Activated gamma-delta T cell treated with anti-CD3 and anti-CD28 coated beads, Interleukin-2, amount 50 U/mL, for 16 hours (primary cell): Measurements from ENCODE around the gene ARHGAP15.

ENCODE experiments used
- DNase-seq: peaks from one replicate; pipeline ENCODE4 v3.0.0-alpha.2; 2020; ENCODE audit warnings: low read depth

ARHGAP15 gene

DNA sequence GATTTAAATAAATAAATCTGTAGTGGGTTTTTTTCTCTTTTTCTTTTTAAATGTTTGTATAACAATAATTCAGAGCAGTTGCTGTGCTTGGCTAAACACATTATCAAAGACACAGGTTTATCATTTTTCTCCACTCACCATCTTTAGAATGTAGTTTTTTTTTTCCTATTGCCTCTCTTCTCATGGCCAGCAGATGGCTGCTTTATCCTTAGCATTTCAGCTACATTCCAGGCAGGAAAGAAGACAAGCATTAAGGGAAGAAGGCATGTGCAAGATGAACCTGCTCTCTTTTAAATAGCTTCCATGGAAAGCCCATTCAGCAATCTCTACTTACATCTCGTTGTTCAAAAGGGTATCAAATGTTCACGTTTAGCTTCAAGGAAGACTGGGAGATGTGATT, 42.6 kb downstream of the ARHGAP15 start:
- DNase-seq = no peak

DNA sequence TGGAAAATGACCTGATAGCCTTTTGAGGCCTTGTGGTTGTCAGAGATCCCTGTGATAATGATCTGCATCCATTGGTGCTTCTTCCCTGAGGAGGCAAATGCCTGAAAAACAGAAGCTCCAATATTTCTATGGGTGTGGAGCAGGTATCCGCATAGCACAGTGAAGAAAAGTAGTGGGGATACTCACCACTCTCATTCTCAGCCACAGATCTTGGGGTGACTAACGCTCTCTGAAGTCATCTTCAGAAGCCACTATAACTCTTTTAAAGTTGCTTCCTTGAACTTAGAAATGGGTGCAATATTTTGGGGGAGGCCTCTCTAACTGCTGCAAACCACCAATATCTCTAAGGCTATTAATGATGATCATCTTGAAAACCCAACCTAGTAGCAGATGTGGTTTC, 46.2 kb downstream of the ARHGAP15 start:
- no peak for DNase-seq

DNA sequence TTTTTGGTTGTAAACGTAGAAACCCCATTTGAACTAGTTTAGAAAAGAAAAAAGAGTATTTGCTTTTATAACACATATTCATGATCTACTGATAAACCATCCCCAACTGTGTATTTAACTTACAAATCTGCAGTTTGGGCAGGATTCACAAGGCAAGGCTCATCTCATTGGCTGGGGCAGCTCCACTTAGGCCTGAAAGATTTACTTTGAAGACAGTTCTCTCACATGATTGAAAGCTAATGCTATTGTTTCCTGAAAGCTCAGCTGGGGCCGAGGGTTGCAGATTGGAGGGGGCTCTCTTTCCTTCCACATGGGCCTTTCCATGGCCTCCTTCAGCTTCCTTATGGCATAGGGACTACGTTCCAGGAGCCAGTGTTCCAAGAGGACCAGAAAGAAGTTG, 47.4 kb downstream of the ARHGAP15 start:
- no peak for DNase-seq

DNA sequence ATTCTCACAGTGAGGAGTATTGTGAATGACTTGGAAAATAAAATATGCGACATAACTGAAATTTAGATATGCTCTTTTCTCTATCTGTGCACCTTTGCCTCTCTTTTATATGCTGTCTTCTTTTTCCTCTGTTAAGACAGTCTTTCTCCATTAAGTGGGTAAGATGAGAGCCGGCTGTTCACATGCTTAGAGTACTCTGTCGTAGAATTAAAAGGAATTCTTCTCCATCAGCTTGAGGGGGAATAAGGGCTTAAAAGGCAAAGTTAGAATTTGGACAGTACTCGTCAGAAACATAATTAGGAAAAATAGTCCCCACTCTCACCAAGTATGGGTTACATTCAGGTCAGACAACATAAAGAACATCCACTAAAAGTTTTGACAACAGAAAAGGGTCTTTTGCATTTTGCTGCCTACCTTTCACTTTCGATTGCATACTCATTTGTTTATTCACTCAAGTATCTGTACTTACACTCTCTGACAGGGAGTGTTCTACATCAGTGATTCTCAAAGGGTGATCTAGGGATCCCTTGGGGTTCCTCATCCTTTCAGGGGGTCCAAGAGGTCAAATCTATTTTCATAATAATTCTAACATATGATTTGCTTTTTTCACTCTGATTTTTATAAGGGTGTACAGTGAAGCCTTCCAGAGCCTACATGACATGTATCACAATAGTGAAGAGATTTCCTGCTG, 48.0 kb downstream of the ARHGAP15 start:
- no peak for DNase-seq

DNA sequence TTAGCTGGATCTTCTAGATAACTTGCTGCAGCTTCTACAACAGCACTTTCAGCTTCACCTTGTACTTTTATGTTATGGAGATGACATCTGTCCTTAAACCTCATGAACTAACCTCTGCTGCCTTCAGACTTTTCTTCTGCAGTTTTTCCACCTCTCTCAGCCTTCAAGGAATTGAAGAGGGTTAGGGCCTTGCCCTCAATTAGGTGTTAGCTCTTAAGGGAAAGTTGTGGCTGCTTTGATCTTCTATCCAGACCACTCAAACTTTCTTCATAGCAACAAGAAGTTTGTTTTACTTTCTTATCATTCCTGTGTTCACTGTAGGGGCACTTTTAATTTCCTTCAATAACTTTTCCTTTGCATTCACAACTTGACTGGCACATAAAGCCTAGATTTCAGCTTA, 52.3 kb downstream of the ARHGAP15 start:
- DNase-seq = no peak

DNA sequence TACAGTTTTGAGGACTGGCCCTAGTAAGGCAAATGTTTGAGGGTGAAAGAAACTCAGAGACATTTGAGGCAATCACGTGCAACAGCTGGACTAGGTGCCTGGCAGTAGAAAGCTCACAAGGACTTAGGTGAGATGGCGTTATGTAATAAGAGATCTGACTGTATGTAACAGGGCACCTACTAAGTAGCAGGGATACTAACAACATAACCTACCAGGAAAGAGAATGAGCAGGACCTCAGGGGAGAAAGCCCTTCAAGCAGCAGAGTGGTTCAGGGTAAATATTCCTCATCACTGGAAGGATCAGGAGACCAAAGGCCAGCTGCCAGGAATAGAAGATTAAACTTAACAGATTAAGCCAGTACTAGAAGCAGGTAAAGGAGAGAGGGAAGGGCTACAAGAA, 53.4 kb downstream of the ARHGAP15 start:
- no peak for DNase-seq

DNA sequence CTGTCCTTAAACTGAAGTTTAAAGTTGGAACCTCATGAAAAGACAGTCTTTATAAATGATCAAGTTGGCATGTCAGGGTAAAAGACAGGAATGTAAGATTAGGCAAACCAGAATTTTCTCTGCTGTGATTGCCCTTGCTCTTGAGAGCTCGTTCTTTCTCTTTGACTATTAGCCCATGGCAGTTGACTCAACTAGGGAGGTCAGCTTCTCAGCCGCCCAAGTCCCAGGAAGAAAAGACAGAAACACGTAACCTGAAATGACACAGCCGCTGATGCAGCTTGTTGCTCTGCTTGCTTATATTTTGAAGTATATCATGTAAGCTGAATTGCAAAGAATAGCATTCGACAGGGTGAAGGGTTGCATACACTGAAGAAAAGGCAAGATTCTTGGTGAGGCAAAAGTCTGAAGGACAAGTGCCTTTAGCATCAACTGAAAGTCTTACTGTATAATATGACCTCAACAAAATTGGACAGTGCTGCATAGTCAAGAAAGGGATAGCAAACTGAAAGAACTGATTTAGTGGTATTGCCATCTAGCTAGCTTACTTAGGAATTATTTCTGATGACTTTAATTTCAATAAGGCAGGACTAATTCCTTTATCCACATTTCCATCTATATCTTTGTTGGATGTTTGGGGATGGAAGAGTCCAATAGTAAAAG, 54.7 kb downstream of the ARHGAP15 start:
- DNase-seq = no peak

DNA sequence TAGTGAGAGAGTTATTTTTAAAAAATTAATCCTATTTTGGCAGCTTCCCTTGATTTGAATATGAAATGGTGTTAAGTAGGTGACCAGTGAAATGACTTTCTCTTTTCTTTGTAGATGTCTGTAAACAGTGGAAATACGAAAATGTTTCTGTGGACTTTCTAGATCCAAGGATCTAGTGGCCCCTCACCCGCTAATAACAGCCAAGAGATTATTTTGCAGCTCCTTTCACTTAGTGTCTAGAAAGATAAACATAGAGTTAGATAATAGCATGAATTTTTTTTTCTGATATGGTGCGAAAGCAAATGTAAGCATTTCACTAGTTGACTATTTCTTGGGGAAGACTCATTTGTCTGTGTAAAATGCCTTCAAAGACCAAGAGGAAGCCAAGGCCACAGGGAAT, 57.7 kb downstream of the ARHGAP15 start:
- no peak for DNase-seq

DNA sequence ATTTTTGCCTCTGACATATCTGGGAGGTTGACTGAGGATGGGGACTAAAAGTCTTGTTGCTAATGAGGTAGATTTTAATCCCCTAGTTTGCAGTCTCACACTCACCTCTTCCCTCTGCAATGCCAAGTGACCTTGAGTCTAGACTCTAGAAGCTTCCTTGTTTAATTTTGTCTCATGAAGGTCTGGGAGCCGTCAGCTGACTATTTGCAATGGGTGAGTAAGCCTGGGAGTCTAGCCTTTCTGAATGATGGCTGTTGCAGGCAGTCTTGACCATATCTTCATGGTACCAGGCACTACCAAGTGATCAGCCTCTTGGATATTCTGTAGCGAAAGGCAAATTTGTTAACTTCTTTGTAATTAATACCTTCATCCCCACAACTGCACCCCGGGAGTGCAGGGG, 61.2 kb downstream of the ARHGAP15 start:
- DNase-seq = no peak

DNA sequence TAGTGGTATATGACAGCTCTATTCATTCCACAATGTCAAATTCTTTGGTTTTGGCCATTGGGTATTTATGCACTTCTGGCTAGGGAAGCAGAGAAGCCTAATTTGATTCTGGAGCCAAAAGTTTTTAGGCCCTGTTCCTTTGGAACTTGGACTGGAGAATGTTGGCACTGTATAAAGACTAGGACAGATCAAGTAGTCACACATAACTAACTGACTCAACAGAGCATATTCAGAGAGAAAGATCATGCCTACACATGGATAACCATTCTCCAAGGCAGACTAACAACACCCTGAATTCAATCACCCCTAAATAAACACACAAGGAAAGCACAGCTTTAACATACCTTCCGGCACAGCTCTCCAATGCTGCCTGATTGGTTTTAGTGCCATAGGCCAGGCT, 62.9 kb downstream of the ARHGAP15 start:
- DNase-seq = no peak

DNA sequence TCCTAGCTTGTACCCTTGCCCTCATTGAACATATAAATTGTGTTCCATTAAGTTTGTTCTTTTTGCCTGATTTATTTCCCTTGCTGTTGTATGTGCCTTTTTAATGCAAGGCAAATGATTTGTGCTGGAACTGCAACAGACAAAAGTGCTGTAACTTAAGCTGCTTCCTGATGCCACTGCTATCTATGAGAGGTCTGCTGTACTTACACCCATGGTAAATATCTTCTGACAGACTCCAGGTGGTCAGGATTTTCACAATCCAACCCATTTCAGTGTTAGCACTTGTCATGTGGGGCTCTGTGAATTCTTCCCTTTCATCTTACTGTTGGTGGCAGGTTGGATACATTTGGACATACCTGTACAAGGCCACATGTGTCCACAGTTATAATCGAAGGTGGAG, 63.5 kb downstream of the ARHGAP15 start:
- DNase-seq = no peak

DNA sequence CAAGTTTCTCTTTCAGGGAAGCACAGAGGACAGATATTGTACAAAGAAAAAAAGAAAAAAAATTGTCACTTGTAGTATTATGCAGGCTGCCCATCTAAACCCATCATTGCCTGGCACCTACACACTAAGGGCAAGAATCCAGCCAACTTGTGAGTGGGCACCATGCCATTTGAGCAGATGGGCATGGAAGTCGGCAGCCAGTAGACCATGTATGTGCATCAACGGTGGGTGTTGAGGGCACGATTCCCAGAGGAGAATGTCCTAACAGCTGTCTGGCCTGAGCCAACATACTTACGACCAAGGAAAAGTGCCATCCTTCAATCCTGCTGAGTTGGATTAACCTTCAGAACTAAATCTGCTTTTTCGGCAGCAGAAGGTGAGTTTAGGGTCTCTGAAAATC, 63.9 kb downstream of the ARHGAP15 start:
- no peak for DNase-seq

DNA sequence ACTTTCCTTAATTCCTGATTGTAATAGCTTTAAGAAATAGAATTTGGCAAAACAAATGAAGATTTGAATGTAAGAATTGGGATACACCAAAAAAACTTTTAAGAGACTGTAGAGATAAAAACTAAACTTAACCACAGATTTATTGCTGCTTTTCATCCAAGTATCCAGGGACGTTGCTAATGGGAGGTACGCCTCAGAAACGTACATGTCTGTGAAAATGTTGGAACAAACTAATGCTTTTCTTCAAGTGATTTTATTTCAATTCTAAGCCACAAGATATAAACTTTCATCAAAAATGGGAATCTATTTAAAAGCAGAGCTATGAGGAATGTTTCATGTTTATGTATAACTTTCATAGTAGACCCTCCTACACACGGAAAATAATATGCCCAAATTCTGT, 66.3 kb downstream of the ARHGAP15 start:
- no peak for DNase-seq

DNA sequence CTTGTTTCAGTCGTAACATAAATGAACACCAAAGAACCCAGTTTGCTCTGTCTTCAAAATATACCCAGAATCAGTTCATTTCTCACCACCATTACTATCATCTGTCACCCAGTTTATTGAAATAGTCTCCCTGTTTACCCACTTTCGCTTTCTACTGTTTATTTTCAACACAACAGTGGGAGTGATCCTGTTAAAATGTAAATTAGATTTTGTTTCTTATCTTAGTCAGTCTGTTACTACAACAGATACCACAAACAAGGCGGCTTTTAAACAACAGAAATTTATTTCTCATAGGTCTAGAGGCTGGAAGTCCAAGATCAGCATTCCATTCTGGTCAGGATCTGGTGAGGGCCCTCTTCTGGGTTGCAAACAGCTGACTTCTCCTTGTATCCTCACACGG, 74.8 kb downstream of the ARHGAP15 start:
- no peak for DNase-seq

DNA sequence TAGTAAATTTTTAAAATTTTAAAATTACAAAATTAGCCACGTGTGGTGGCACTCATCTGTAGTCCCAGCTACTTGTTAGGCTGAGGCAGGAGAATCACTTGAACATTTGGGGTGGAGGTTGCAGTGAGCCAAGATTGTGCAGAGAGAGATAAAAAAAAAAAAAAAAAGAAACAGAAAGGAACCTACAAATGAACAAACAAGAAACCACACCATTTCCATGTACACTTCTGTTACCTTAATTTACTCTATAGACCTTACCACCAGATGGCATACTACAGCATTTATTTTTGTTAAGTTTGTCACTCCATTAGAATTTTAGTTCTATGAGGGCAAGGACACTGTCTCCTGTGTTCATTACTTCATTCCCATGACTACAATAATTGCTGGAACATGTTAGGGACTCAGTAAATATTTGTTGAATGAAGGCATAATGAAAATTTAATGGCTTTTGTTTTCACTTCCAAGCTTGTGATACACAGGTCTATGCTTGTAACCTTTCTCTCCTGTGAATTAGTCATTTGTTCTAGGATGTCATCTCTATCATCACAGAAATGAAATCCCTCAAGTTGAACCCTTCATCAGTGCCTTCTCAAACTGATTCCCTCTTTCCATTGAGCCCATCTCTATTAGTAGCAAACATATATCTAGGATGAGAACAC, 76.0 kb downstream of the ARHGAP15 start:
- no peak for DNase-seq

DNA sequence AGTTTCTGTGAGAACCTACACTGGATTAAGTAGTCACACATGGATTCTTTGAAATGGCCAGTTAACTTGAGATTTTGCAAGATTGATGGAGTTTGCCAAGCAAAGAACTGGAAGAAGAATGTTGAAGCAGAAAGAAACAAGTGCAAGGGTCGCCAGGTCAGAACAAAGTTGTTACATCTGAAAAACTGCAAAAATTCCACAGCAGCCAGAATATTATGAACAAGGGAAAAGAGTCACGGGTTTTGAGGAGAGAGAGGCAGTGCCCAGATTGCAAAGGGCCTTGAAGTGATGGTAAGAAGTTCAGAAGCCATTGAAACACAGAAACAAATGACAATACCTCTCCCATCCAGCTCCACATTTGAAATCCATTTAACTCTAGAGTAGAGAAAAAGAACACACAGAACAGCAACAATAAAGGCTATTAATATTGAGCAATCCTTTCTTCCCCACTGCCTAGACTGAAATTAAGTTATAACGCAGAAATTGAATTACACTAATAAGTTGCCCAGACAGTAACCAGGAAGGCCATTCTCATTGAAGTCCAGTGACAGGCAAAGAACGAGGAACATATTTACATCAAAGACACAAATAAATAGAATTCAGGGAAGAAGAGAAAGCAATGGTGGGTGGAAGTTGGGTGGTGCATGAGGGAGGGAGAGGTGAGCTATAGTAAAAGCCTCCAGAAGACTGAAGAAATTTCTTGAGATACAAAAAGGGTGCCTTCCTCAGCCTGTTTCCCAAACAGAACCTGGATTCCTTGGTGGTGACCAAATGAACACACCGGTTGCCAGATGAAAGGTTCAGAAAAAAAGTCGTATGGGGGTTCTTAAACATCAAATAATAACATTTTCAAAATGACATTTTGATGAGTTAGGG, 80.6 kb downstream of the ARHGAP15 start:
- DNase-seq = no peak

DNA sequence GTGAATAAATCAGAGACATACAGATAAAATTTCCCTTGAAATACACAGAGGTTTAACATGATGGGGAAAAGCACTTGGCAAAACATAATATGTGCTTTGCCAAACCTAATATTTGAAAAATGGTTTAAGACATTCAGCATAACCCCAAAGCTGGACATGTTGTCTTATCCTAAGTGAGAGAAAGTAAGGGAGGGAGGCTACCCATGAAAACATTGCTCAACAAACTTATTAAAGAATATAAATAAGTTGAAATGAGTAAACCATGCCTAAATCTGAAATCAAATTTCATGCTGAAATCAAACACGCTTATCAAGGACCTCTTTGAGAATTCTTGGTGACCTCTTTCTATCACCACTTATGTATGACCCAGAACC, 81.2 kb downstream of the ARHGAP15 start:
- DNase-seq = no peak

DNA sequence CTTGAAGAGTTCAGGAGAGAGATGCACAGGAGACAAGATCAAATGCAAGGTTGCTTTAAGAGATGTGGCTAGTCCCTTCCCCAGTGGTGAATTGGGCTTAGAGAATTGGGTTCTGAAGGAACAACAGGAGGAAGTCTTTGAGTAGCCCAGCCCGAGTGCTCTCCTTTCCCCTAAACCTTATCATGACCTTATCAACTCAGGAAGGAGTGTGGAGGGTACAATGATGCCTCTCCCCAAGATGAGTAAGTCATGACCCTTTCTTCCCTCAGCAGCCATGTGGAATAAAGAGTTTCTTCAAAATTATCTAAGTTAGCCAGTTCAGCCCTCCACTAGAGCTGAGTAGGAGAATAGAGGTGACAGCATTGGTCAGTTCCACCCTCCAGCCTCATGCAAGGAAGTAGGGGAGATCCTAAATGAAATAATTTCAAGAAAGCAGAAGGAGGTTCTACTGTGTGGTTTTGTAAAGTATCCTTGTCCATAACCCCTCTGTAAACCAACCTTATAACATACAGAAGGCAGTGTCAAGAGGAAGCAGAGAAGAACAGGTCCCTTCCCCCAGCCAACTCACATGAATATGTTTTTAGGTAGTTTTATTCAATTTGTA, 88.4 kb downstream of the ARHGAP15 start:
- no peak for DNase-seq

DNA sequence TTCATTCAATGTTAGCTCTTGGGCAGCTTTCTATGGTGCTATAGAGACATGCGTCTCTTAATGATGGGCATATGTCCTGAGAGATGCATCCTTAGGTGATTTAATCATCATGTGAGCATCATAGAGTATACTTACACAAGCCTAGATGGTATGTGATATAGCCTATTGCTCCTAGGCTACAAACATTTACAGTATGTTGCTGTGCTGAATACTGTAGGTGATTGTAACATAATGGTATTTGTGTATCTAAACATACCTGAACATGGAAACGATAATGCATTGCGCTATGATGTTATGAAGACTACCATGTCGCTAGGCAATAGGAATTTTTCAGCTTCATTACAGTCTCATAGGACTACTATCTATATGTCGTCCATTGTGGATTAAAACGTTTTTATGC, 89.4 kb downstream of the ARHGAP15 start:
- no peak for DNase-seq

DNA sequence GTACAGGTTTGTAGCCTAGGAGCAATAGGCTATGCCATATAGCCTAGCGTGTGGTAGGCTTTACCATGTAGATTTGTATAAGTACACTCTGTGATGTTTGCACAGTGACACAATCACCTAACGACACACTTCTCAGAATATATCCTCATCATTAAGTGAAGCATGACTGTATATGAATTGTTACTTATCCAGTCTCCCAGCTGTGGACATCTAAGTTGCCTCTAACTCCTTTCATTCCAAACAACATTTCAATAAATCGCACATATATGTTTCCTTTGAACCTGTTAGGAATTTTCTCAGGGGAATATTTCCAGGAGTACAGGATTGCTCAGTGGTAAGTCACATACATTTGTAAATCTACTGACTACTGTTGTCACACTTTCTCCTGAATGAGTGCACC, 90.0 kb downstream of the ARHGAP15 start:
- no peak for DNase-seq

DNA sequence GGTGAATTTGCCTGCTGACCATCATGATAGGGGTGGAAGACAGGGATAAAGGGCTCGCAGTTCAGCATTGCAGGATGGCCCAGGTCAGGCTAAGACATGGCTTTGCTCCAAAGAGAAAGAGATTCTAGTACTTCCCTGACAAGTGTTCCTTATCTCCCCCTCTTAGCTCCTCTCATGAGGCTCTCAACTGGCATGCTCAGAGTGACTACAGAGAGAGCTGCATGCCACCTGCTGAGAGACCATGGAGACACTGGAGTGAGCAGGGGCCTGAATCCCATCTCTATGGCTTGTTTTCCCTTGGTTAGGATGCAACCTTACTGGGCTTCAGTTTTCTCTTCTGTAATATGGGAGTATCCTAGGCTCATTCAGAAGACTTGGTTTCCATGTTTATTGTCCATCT, 94.3 kb downstream of the ARHGAP15 start:
- no peak for DNase-seq

DNA sequence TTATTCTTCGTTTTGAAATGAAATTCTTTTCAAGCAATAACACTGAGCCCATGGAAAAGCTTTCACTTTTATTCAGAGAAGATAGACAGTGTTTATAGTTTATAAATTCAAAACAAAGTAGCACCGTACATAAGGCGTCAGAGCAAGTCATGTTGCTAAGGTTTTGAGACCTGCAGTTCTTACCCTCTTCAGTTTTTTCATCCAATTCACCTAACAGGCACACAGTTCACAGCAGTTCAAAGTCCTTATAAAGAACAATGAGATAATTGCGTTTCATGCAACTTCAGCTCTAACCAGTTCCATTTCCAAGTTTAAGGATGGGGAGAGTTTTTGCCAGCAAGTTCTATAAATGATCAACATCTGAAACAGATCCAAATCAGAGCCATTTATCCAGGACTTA, 96.7 kb downstream of the ARHGAP15 start:
- DNase-seq = no peak
